Upper lobe of left lung (tissue), 4 donors: ENCODE data around the gene RIC8A.
"Not testable (repeated sequence)": the region's sequence is repeated elsewhere in the genome, so short reads cannot be mapped to it uniquely, and the experiment has no call there.

Source experiments
- CTCF ChIP-seq, 6 experiments: fragments of 450-650 bp in 4 of 6; fragments of 200-600 bp in 2 of 6; sonication (generic) in 2 of 6; IDR thresholded peaks; one replicate each; pipeline ENCODE4 v1.5.1; 2016 to 2019; ENCODE audit warnings: antibody characterized with exemption in 6 of 6
- EP300 ChIP-seq, 4 donors: sonication (generic); formaldehyde crosslinking; IDR thresholded peaks; one replicate each; pipeline ENCODE4 v1.5.1; 2017; ENCODE audit warnings: antibody characterized with exemption in 4 of 4, control low read depth in 2 of 4
- POLR2AphosphoS5 ChIP-seq, 2 donors: sonication (generic); formaldehyde crosslinking; IDR thresholded peaks; one replicate each; pipeline ENCODE4 v1.5.1; 2017; ENCODE audit warnings: antibody characterized with exemption in 2 of 2

GRCh38 chr11:192674-193128, 14.8 kb upstream of the RIC8A start, which contains the start of gene SCGB1C1:
- not testable (repeated sequence) for TF ChIP-seq CTCF, POLR2AphosphoS5, EP300 (IDR thresholded peaks at IDR 0.05)
